Effector memory CD4-positive, alpha-beta T cell (primary cell): ENCODE results near the gene ADCY7.
A peak's percentile ranks its signal among the peaks of the same experiment; 100 is the strongest.

Source experiments
- DNase-seq, 3 donors: peaks; one replicate each; pipeline ENCODE4 v3.0.0-alpha.2; 2020
- H3K27ac ChIP-seq: 2 replicates; pipeline ENCODE4 v1.7.0; 2013; ENCODE audit warnings: mild to moderate bottlenecking, low read length, moderate library complexity; ENCODE audit not compliant: insufficient read depth, poor library complexity, severe bottlenecking
- H3K27me3 ChIP-seq: replicated peaks from 2 replicates; pipeline ENCODE4 v1.7.0; 2013; ENCODE audit warnings: mild to moderate bottlenecking, low read length; ENCODE audit not compliant: insufficient read depth, control insufficient read depth, poor library complexity, severe bottlenecking
- H3K36me3 ChIP-seq: 2 replicates; pipeline ENCODE4 v1.7.0; 2013; ENCODE audit warnings: mild to moderate bottlenecking, low read length, moderate library complexity; ENCODE audit not compliant: control insufficient read depth, insufficient read depth
- H3K4me1 ChIP-seq: 2 replicates; pipeline ENCODE4 v1.7.0; 2013; ENCODE audit warnings: low read length, mild to moderate bottlenecking; ENCODE audit not compliant: control insufficient read depth, insufficient read depth, poor library complexity, severe bottlenecking
- H3K4me3 ChIP-seq: 2 replicates; pipeline ENCODE4 v1.7.0; 2013; ENCODE audit warnings: low read length, low read depth, mild to moderate bottlenecking; ENCODE audit not compliant: insufficient read depth, poor library complexity, severe bottlenecking
- H3K9me3 ChIP-seq: 2 replicates; pipeline ENCODE4 v1.7.0; 2013; ENCODE audit warnings: mild to moderate bottlenecking, low read length, moderate library complexity; ENCODE audit not compliant: control insufficient read depth

The ADCY7 gene

GRCh38 chr16:50281391-50282009 is 15.1 kb downstream of the ADCY7 start:
- Histone ChIP-seq H3K4me1 (peaks cover 80% of the 10 kb centered on the region), H3K36me3 (peaks cover 5% of the 10 kb centered on the region), H3K27me3 (no peaks in the 10 kb centered on the region), H3K9me3 (no peaks in the 10 kb centered on the region), H3K27ac (peak overlapping the region; percentile 72), H3K4me3 (peak overlapping the region; percentile 37)
- no peak for DNase-seq

GRCh38 chr16:50282010-50282538 is 15.7 kb downstream of the ADCY7 start:
- Histone ChIP-seq H3K27ac (peak overlapping the region; percentile 72), H3K4me3 (peak overlapping the region; percentile 37), H3K4me1 (peaks cover 75% of the 10 kb centered on the region), H3K9me3 (no peaks in the 10 kb centered on the region), H3K36me3 (peaks cover 10% of the 10 kb centered on the region), H3K27me3 (no peaks in the 10 kb centered on the region)
- peak; percentile 48 to 57 (median 55) for DNase-seq

GRCh38 chr16:50282955-50283631 is 16.7 kb downstream of the ADCY7 start:
- DNase-seq, result no peak
- Histone ChIP-seq H3K27ac (peak overlapping the region; percentile 72), H3K4me1 (peaks cover 75% of the 10 kb centered on the region)

DNA sequence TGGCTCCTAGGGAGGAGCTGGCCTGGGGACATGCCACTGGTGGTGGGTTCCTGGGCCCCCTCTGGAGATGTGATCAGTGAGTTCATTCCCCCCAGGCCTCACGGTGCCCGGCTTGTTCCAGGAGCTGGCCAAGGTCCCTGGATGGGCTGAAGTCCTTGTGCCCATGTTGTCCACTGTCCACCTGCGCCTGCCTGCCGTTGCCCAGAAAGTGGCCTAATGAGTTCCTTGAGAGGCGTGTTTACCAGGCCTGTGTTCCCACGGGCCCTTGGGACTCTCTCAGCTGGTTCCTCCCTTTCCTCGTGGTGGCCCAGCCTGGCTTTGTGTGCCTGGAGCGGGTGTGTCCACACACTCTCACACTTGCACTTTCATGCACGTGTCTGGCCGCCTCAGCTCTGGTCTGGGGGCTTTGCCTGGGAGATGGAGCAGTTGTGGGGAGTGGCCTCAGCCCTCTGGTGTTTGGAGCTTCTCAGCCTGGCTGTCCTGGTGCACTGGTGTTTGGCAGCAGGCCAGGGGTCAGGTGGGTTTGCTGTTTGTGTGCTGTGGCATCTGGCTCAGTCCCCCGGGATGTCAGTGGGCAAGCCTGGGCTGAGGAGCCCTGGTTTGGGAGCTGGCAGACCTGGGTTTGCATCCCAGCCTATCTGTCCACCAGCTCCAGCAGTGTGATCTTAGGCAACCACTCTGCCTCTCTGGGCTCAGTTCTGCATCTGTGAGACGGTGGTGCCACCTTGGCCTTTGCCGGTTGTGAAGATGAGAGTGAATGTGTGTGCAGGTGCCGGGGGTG is 18.0 kb downstream of the ADCY7 start:
- Histone ChIP-seq H3K9me3 (no peaks in the 10 kb centered on the region), H3K4me1 (peaks cover 64% of the 10 kb centered on the region), H3K4me3 (no peak overlapping the region)

More at GRCh38 chr16:50282955-50283631, 16.7 kb downstream of the ADCY7 start:
- Histone ChIP-seq H3K36me3 (peaks cover 18% of the 10 kb centered on the region), H3K9me3 (no peaks in the 10 kb centered on the region), H3K4me3 (no peak overlapping the region), H3K27me3 (no peaks in the 10 kb centered on the region)

GRCh38 chr16:50285406-50286003 is 19.2 kb downstream of the ADCY7 start:
- H3K4me1 ChIP-seq, result peaks cover 52% of the 10 kb centered on the region
- H3K27ac ChIP-seq, result peak overlapping the region; percentile 22
- H3K9me3 ChIP-seq, result no peaks in the 10 kb centered on the region
- peaks cover 42% of the 10 kb centered on the region for H3K36me3 ChIP-seq
- H3K27me3 ChIP-seq, result no peaks in the 10 kb centered on the region
- DNase-seq, result no peak
- no peak overlapping the region for H3K4me3 ChIP-seq

More for the DNA sequence above, 18.0 kb downstream of the ADCY7 start:
- no peak for DNase-seq
- H3K27ac ChIP-seq, result peak overlapping the region; percentile 39
- peaks cover 30% of the 10 kb centered on the region for H3K36me3 ChIP-seq
- H3K27me3 ChIP-seq, result no peaks in the 10 kb centered on the region

DNA sequence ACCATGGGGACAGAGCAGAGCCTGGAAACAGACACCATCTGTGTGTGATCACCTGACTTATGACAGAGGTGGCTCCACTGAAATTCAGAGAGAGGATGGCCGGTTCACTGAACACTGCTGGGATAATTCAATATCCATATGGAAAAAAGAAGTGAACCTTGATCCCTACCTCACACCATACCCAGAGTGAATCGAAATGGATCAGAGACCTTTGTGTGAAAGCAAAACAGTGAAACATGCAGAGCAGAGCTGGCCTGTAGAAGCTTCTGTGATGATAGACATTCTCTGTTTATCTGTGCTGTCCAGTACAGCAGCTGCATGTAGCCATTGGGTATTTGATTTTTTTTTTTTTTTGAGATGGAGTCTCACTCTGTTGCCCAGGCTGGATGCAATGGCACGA is 20.3 kb downstream of the ADCY7 start:
- peaks cover 51% of the 10 kb centered on the region for H3K36me3 ChIP-seq
- peak overlapping the region; percentile 22 for H3K27ac ChIP-seq
- peaks cover 41% of the 10 kb centered on the region for H3K4me1 ChIP-seq

GRCh38 chr16:50288026-50288425 is 21.7 kb downstream of the ADCY7 start:
- Histone ChIP-seq H3K36me3 (peaks cover 64% of the 10 kb centered on the region), H3K4me1 (peaks cover 27% of the 10 kb centered on the region)

More for the DNA sequence above, 20.3 kb downstream of the ADCY7 start:
- no peak for DNase-seq
- H3K9me3 ChIP-seq, result no peaks in the 10 kb centered on the region
- no peak overlapping the region for H3K4me3 ChIP-seq
- H3K27me3 ChIP-seq, result no peaks in the 10 kb centered on the region

GRCh38 chr16:50288920-50289319 is 22.6 kb downstream of the ADCY7 start:
- H3K27me3 ChIP-seq, result no peaks in the 10 kb centered on the region
- peaks cover 18% of the 10 kb centered on the region for H3K4me1 ChIP-seq
- no peak overlapping the region for H3K27ac ChIP-seq
- H3K36me3 ChIP-seq, result peaks cover 73% of the 10 kb centered on the region
- H3K4me3 ChIP-seq, result no peak overlapping the region
- no peaks in the 10 kb centered on the region for H3K9me3 ChIP-seq
- no peak for DNase-seq

More at GRCh38 chr16:50288026-50288425, 21.7 kb downstream of the ADCY7 start:
- DNase-seq, result no peak
- Histone ChIP-seq H3K4me3 (no peak overlapping the region), H3K27ac (no peak overlapping the region), H3K27me3 (no peaks in the 10 kb centered on the region), H3K9me3 (no peaks in the 10 kb centered on the region)

DNA sequence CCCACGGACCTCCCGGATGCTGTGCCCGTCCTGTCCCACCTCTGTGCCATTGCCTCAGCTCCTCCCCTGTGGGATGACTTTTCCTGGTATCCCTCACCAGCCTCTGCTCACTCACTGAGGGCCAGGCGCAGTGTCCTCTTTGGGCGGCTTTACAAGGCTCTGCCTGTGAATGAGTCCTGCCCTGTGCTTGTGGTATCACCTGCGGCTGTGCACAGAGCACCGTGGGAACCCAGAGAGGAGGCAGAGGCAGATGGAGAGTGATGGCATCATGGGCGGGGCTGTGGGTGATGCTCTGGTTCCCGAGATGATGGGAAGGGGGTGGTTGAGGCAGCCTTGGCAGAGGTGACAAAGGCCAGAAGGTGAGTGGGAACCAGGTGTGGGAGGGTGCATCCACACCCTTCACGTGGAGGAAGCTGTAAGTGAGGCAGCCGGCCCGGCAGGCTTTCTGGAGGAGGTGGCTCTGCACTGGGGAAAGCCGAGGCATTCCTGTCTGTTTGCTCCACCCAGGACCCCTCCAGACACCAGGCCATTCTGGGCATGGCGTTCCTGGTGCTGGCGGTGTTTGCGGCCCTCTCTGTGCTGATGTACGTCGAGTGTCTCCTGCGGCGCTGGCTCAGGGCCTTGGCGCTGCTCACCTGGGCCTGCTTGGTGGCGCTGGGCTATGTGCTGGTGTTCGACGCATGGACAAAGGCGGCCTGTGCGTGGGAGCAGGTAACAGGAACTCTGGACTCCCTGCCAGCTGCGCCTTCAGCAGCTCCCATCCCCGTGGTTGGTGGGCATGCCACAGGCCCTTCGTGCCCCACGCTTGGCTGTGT is 23.8 kb downstream of the ADCY7 start:
- Histone ChIP-seq H3K27ac (peak overlapping the region; percentile 42), H3K9me3 (no peaks in the 10 kb centered on the region), H3K4me1 (peaks cover 6% of the 10 kb centered on the region), H3K36me3 (peaks cover 84% of the 10 kb centered on the region), H3K27me3 (no peaks in the 10 kb centered on the region), H3K4me3 (no peak overlapping the region)
- DNase-seq, result no peak
